K562 (cell line): ENCODE results near the gene NUP35. TPM values are rescaled to one million over a fixed set of nuclear protein-coding genes. Genes with fewer than 3 reads are reported as not detected.
A peak's percentile ranks its signal among the peaks of the same experiment; 100 is the strongest.

Experiments used
- CCNT2 ChIP-seq: IDR thresholded peaks from 2 replicates; pipeline ENCODE4 v1.6.1; 2011; ENCODE audit warnings: borderline replicate concordance, low read depth, mild to moderate bottlenecking, moderate library complexity, mixed read lengths, low read length; ENCODE audit not compliant: insufficient read length; ENCODE audit errors: extremely low read depth
- CLOCK ChIP-seq: fragments of 250-450 bp; sonication (Bioruptor Pico); IDR thresholded peaks from 2 replicates; pipeline ENCODE4 v1.4.0; 2020; ENCODE audit warnings: mild to moderate bottlenecking, moderate library complexity, borderline replicate concordance
- DDX20 ChIP-seq: fragments of 450-650 bp; IDR thresholded peaks from 2 replicates; pipeline ENCODE4 v1.6.1; 2016; ENCODE audit warnings: missing genetic modification characterization, low read depth, mild to moderate bottlenecking, missing compliant biosample characterization, moderate library complexity
- E4F1 ChIP-seq: fragments of 250-450 bp; sonication (Bioruptor Pico); IDR thresholded peaks from 2 replicates; pipeline ENCODE4 v1.5.0; 2021; ENCODE audit warnings: mild to moderate bottlenecking, borderline replicate concordance
- HDAC1 ChIP-seq, 2 experiments: fragments of 450-650 bp; IDR thresholded peaks; 2 replicates each; pipeline ENCODE4 v1.6.1; 2016 to 2017; ENCODE audit warnings: inconsistent platforms in 1 of 2, mild to moderate bottlenecking in 1 of 2, moderate library complexity in 1 of 2
- HMGXB4 ChIP-seq: sonication (generic); formaldehyde crosslinking; IDR thresholded peaks from 2 replicates; pipeline ENCODE4 v1.8.1; 2023; ENCODE audit warnings: mild to moderate bottlenecking, missing genetic modification reagents
- IRF2 ChIP-seq: sonication (generic); formaldehyde crosslinking; IDR thresholded peaks from 2 replicates; pipeline ENCODE4 v1.8.1; 2022; ENCODE audit warnings: mild to moderate bottlenecking, missing genetic modification reagents
- KLF6 ChIP-seq: fragments of 250-450 bp; sonication (Bioruptor Pico); IDR thresholded peaks from 2 replicates; pipeline ENCODE4 v1.4.0; 2020; ENCODE audit warnings: mild to moderate bottlenecking, moderate library complexity, borderline replicate concordance
- NKRF ChIP-seq: fragments of 450-650 bp; IDR thresholded peaks from 2 replicates; pipeline ENCODE4 v1.6.1; 2016; ENCODE audit warnings: borderline replicate concordance
- OTX1 ChIP-seq: fragments of 450-650 bp; formaldehyde crosslinking; IDR thresholded peaks from 2 replicates; pipeline ENCODE4 v1.4.0; 2022; ENCODE audit warnings: mild to moderate bottlenecking
- SMAD3 ChIP-seq: fragments of 450-650 bp; formaldehyde crosslinking; conservative IDR thresholded peaks from 2 replicates; pipeline ENCODE4 v1.4.0; 2020; ENCODE audit warnings: mild to moderate bottlenecking
- SMARCC2 ChIP-seq: fragments of 450-650 bp; IDR thresholded peaks from 2 replicates; pipeline ENCODE4 v1.6.1; 2017; ENCODE audit warnings: antibody characterized with exemption, moderate library complexity, mild to moderate bottlenecking, low read depth
- TBL1XR1 ChIP-seq, 2 experiments: IDR thresholded peaks; 2 replicates each; pipeline ENCODE4 v1.6.1; 2012; ENCODE audit warnings: improper control_type of control experiment in 2 of 2, low read length in 2 of 2, mild to moderate bottlenecking in 1 of 2
- TFAP4 ChIP-seq: sonication (generic); formaldehyde crosslinking; IDR thresholded peaks from 2 replicates; pipeline ENCODE4 v1.8.0; 2022; ENCODE audit warnings: missing genetic modification reagents, mild to moderate bottlenecking, moderate library complexity, borderline replicate concordance
- ZNF239 ChIP-seq: fragments of 250-450 bp; sonication (Bioruptor Pico); IDR thresholded peaks from 2 replicates; pipeline ENCODE4 v1.4.0; 2020; ENCODE audit warnings: mild to moderate bottlenecking
- ZNF699 ChIP-seq: fragments of 250-450 bp; sonication (Bioruptor Pico); IDR thresholded peaks from 2 replicates; pipeline ENCODE4 v1.8.0; 2021; ENCODE audit warnings: mild to moderate bottlenecking, moderate library complexity; ENCODE audit not compliant: insufficient replicate concordance
- ZNF79 ChIP-seq: fragments of 250-450 bp; sonication (Bioruptor Pico); IDR thresholded peaks from 2 replicates; pipeline ENCODE4 v1.4.0; 2020; ENCODE audit warnings: low read depth, mild to moderate bottlenecking, moderate library complexity
- polyA plus RNA-seq, 8 experiments: library from polyadenylated mRNA; depleted of rRNA in 4 of 8; stranded (reverse) in 5 of 8; unstranded in 3 of 8; fragments of >200 nt; fragmentation: Nextera tagmentation in 2 of 8; fragmentation: Illumina TruSeq in 1 of 8; extraction: Ambion mirVana in 2 of 8; extraction: Trizol in 1 of 8; gene quantifications; 2 replicates each; pipeline versions ENCODE4 v1.2.1 to v1.2.3, GENCODE V29; 2011 to 2014; ENCODE audit warnings: inconsistent platforms in 1 of 8, missing spikeins in 1 of 8
- total RNA-seq, 7 experiments: library from RNA; depleted of rRNA in 6 of 7; stranded (reverse); fragments of >200 nt in 6 of 7; fragmentation: Illumina TruSeq in 2 of 7; extraction: Trizol in 2 of 7; gene quantifications; 2 replicates each; pipeline versions ENCODE4 v1.2.1 to v1.2.3, GENCODE V29; 2011 to 2021; ENCODE audit warnings: low replicate concordance in 1 of 7

The NUP35 gene
- total and polyA plus RNA-seq, 9 of the 15 experiments (the other 6 are each of a cell fraction or from before 2014, with no cell fraction given), result 24.5 to 78.2 (median 51.1) TPM

GRCh38 chr2:183195998-183196409 lies 71.8 kb downstream of the NUP35 start (continued):
- TF ChIP-seq DDX20 (0 out of 2 replicates have a peak, but pooled peaks have one; percentile 25), CLOCK (CRISPR knock-in tag) (peak; percentile 53; the same call in 1 of the 2 replicates), OTX1 (peak; percentile 74; the same call in 1 of the 2 replicates), CCNT2 (peak; percentile 60), ZNF699 (CRISPR knock-in tag) (no peak), E4F1 (CRISPR knock-in tag) (no peak), SMAD3 (peak; percentile 63), NKRF (no peak), TBL1XR1 (IDR thresholded peaks at IDR 0.05; ENCODE audit: low read length in 2 of 2) (no peak), ZNF239 (CRISPR knock-in tag) (peak; percentile 60; the same call in 1 of the 2 replicates), SMARCC2 (no peak), HDAC1 (IDR thresholded peaks at IDR 0.05) (peak in 1 of 2 experiments; percentile 64; a peak in 2 of 4 replicates), TFAP4 (CRISPR knock-in tag) (peak; percentile 52; the same call in 1 of the 2 replicates), IRF2 (CRISPR knock-in tag) (no peak), ZNF79 (CRISPR knock-in tag) (0 out of 2 replicates have a peak, but pooled peaks have one; percentile 31), KLF6 (CRISPR knock-in tag) (peak; percentile 67; the same call in 1 of the 2 replicates), HMGXB4 (CRISPR knock-in tag) (no peak)
